GM19395 (cell line): ENCODE measurements around the gene ROBO1.

ENCODE experiments used
- ATAC-seq: cut with Tn5 transposase; IDR thresholded peaks from one replicate; pipeline ENCODE4 v1.9.1; 2021; ENCODE audit warnings: mild to moderate bottlenecking, moderate library complexity; ENCODE audit not compliant: unreplicated experiment

The ROBO1 gene

DNA sequence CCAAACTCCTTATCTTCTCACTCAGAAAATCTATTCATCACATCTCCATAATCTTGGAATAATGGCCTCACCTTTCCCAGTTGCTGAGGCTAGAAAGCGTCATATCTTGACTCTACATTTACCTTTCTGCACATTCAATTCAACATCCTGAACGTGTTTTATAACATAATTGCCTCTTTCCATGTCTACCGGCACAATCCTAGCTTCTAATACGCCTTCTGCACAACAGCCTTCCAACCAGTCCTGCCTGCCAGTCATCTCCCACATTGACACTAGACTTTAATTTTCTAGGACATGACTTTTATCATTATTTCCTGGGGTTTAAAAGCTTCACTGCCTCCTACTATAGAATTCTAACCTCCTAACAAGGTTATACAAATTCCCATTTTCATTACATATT is 906.6 kb downstream of the ROBO1 start:
- ATAC-seq, result no peak

DNA sequence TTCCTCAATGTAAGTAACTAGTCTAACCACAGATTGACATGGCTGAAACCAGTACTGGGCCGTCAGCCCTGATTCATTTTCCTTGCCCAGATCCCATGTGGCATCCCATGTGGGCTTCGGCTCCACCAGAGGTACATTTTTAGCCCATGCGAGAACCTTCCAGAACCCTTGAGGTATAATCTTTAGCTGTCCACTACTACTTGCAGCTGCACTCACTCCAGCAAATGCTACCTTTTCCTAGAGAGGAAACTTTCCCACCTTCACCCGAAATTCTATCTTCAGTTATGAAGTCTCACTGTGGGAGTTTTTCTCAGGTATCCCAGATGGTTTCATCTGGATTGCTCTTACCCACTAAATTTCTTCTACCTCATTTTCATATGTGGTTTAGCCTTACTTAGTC is 907.2 kb downstream of the ROBO1 start:
- ATAC-seq, result no peak

DNA sequence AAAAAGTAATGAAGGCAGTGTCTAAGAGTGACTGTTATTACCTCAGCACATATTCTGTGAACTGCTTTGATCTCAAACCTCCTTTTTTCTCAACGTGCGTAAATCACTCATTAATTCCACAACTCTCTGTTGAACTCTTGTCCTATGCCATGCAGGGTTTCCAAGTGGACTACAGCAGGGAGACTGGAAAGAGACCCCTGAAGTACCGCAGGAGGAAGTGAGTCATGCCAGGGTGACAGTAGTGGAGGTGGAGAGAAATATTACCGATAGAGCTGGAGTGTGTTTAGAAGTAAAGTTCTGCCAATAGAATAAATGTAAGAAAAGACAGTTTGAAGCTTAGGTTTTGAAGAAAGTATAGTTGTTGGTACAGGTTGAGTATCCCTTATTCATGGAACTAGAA is 908.9 kb downstream of the ROBO1 start:
- no peak for ATAC-seq

DNA sequence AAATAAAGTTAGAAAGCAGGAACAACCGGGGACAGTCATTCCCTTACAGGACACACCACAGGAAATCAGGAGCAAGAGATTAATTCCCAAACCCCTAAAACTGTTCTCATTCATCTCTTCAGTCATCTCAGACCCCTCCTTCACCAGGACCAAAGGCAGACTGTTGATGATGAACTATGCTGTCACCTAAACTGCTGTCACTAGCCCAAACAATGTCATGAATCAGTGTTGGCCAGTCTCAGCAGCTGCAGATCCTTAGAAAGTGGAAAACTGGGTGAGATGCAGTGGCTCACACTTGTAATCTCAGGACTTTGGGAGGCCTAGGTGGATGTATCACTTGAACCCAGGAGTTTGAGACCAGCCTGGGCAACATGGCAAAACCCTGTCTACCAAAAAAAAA is 909.6 kb downstream of the ROBO1 start:
- ATAC-seq, result no peak

DNA sequence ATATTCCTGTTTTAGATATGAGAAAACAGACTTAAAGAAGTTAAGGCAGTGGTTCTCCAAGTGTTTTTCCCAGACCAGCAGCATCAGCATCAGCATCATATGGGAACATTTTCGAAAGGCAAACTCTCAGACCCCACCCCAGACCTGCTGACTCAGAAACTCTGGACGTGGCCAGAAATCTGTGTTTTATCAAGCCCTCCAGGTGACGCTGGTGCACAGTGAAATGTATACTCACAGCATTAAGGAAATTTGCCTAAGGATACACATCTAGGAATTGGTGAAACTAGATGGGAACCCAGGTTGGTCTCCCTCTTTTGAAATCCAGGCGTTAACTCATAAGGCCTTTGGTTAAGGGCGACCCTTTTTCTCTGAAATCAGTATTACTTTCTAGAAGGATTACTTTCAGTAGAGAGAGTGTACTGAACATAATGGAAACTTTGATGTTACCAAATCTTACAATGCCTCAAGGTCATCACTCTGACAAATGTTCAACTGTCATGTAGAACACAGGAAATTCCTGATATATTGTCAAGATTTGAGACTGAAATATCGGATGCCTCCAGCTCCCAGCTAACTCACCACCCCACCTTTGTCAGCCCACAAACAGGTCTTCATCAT is 910.2 kb downstream of the ROBO1 start:
- ATAC-seq, result no peak

DNA sequence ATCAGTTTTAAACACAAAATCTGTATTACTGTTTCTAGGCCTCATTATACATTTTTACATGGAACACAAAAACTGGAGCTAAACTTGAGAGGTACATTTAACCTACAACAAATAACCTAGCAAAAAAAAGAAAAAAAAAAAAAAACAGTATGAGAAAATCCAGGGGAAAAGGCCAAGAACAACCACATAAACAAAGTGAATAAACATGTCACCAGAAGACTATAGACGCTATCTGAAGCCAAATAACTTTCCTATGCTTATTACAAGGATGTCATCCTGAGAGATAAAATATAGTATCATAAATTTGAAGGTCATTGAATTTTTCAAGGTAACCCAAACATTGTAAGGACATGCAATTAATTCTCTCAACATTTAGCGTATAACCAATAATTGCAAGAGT is 911.6 kb downstream of the ROBO1 start:
- ATAC-seq, result no peak

GRCh38 chr3:78855190-78855589 is 912.6 kb downstream of the ROBO1 start:
- no peak for ATAC-seq

- ATAC-seq, result no peak
These were observed 919.2 kb downstream of the ROBO1 start for GRCh38 chr3:78848392-78849288.

GRCh38 chr3:78847603-78848002 is 920.2 kb downstream of the ROBO1 start:
- ATAC-seq, result no peak

GRCh38 chr3:78847203-78847602 is 920.6 kb downstream of the ROBO1 start:
- no peak for ATAC-seq

DNA sequence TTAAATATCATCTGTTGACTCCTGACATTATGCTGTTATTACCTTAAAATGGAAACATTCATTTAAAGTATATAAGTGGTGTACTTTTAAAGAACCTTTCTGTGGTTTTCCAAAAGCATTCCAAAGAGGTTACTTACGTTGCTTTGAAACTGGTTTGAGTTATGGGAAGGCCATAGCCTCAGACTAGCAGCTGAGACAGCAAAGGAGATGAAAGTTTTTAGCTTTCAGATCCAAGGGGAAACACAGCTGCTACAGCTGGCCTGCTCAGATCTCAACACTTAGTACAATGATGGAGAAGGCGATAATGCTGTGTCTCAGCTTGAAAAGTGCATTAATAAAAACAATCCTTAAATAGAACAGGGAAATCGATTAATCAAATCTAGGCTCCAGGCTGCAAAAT is 921.1 kb downstream of the ROBO1 start:
- no peak for ATAC-seq

- ATAC-seq, result no peak
These were observed 922.2 kb downstream of the ROBO1 start for GRCh38 chr3:78845605-78846004.

DNA sequence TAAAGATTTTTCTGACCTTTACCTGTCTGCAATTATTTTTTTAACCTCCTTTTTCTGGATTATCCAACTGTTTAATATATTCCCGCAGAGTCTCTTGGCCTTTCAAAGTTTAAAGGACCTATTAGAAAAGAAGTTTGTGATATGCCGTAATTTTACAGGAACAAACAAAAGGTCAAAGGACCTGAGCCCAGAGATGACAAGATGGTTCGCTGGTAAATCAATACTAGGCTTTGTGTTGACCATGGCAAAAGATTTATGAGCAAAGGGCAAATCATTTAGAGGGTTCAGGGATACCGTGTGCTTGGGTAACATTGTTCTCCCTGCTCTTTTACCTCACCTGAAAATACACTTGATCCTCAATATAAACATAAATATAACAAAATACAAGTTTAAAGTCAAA is 923.5 kb downstream of the ROBO1 start:
- ATAC-seq, result no peak

GRCh38 chr3:78839693-78840092 is 928.1 kb downstream of the ROBO1 start:
- ATAC-seq, result no peak

DNA sequence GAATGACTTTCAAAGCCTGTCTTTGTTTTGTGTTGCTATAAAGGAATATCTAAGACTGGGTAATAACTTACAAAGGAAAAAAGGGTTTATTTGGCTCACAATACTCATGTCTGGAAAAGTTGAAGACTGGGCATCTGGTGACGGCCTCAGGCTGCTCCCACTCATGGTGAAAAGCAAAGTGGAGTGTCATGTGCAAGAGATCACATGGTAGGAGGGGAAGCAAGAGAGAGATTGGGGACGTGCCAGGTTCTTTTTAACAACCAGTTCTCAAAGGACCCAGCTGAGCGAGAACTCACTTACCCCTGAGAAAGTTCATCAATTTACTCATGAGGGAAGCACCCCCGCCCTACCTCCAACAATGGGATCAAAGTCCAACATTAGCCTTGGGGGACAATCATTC is 929.4 kb downstream of the ROBO1 start:
- ATAC-seq, result no peak

DNA sequence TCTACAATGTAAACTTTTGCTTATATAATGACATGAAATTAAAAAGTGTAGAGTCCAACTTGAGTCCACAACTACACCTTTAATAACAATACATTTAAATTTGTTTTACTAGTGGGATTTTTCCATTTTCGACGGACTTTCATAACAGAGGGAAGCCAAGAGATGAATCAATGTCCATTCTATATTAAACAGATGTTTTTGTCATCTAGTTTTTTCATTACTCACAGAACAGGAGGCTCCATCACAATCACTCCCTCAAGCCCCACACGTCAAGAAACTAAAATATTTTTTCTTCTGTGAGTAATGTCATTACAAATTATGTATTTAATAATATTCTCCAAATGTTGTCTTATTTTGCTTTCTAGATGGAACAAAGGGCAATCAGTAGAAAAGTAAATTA is 932.9 kb downstream of the ROBO1 start:
- ATAC-seq, result no peak

DNA sequence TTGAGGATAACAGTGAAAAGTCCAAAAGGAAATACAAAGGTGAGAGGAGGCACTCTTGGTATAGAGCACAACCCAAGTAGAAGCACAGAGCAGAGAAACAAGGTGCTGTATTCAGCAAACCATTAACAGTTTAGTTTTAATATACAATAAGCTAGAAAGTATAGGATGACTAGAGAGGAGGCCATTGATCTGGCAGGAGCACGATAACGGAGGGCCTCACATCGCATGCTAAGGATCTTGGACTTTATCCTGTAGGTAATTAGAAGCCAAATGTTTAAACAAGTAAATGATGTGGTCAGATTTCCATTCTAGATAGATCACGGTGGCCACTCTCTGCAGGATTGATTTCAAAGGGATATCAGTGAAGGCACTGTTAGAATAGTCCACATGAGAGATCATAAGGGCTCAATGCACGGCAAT is 935.0 kb downstream of the ROBO1 start:
- ATAC-seq, result no peak

- no peak for ATAC-seq
These were observed 936.3 kb downstream of the ROBO1 start for GRCh38 chr3:78831446-78831972.

DNA sequence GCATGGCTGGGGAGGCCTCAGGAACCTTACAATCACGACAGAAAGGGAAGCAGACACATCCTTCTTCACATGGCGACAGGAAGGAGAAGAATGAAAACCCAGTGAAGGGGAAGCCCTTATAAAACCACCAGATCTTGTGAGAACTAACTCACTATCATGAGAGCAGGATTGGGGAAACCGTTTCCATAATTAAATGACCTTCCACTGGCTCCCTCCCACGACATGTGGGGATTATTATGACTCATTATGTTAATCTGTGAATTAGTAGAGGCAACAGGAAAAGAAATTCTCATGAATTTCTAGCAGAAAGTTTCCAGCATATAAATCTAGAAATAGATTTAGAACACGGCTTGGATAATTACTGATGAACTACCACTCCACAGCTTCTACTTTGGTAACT is 937.3 kb downstream of the ROBO1 start:
- no peak for ATAC-seq

DNA sequence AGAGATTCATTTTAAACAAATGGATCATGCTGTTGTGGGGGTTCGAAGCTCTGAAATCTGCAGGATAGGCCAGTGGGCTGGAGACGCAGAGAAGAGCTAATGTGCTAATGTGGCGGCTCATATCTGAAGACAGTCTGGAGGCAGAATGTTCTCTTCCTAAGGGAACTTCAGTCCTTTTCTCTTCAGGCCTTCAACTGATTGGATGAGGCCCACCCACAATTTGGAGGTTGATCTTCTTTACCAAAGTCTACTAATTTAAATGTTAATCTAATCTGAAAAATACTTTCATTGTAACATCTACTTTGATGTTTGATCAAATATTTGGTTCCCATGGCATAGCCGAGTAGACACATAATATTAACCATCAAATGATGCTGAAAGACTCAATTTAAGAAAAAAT is 940.2 kb downstream of the ROBO1 start:
- no peak for ATAC-seq

GRCh38 chr3:78825858-78826215 is 942.0 kb downstream of the ROBO1 start:
- no peak for ATAC-seq

DNA sequence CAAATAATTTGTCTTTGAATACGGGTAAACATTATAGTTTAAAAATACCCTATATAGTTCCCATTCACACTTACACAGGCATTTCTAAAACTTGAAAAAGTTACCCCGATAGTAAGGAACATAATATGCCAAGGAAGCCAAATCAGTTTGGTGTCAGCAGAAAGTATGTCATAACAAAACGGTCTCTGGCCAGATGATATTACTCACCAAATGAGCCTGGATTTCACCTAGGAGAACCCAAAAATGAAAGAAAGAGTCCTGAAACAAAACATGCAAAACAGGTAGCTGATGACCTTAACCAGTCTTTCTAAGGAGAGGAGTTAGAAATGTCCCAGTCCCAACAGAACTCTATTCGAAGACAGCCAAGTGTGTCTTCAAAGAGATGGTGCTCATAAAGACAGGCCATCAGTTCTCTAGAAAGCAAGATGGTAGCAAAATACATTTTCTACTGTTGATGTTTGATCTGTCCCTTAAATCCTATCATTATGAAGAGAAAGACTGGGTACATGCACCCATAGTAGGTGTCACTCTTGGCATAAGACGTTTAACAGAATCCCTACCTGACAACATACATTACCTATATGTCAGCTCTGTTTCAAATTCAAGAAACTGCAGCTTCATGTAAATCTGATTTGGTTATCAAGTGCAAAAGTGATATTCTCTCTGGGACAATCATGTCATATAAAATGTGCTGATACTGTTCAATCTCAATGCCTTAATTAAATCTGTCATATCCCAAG is 942.5 kb downstream of the ROBO1 start:
- peak; percentile 68 for ATAC-seq
